Measurements from ENCODE around the gene TBX3.

TBX3 gene

DNA sequence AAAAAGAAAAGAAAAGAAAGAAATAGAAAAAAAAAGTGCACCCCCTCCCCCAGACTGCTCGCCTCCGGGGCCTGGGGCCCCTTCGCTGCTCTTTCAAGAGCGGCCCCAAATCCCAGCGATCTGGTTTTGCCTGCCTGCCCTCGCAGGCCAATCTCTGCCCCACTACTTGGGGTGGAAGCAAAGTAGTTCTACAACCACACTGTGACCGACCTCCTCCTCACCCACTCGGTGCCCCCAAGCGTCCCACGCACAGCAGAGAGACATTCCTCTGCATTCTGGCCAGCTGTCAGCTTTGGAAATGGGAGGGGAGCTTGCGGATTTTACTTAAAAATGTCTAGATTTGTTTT lies 2.4 kb upstream of the TBX3 start:
- TF ChIP-seq CTCF (IDR thresholded peaks at IDR 0.05; ENCODE audit: borderline replicate concordance, insufficient read depth, low read depth, low read length), result no peak
- H3K4me3 ChIP-seq (ENCODE audit: low read depth, low read length), result no peak overlapping the region

DNA sequence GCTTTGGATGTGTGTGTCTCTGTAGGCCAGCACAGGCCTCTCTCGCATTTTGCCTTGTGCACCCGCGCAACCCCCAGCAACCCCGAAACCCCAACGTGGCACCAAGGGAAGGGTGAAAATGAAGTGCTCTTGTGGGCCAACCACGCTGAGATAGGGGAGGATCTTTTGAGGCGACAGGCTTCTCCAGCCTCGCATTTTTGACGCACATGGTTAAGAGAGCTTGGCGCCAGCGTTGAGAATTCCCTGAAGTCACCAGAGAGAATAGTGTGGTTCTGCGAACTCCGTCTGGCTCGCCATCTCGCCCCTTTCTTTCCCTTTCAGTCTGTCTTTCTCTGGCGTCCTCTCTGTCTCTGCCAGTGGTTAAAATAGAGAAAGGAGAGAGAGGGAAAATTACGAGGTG lies 1.9 kb upstream of the TBX3 start:
- no peak for TF ChIP-seq CTCF (IDR thresholded peaks at IDR 0.05; ENCODE audit: borderline replicate concordance, insufficient read depth, low read depth, low read length)
- no peak overlapping the region for H3K4me3 ChIP-seq (ENCODE audit: low read depth, low read length)

DNA sequence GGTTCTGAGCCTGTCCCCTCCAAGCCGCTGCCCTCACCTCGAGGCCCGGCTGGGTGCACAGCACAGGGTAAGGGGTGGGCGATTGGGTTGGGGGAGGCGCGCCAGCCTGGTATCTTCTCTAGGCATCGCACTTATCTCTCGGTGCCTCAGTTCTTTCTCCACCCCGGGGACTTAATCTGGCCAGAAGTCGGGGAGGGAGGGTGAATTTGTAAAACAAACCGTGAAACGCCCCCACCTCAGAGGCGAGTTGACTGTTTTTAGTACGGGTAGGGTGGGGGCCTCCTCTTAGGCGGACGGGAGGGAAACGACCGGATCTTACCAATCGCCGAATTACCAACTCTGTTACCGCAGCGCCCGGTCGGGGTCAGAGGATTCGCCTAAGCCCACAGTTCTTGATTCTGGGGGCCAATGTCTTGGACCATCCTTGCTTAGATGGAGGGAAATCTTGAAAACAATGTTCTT lies 1.4 kb upstream of the TBX3 start:
- H3K4me3 ChIP-seq (ENCODE audit: low read depth, low read length), result no peak overlapping the region
- no peak for TF ChIP-seq CTCF (IDR thresholded peaks at IDR 0.05; ENCODE audit: borderline replicate concordance, insufficient read depth, low read depth, low read length)

DNA sequence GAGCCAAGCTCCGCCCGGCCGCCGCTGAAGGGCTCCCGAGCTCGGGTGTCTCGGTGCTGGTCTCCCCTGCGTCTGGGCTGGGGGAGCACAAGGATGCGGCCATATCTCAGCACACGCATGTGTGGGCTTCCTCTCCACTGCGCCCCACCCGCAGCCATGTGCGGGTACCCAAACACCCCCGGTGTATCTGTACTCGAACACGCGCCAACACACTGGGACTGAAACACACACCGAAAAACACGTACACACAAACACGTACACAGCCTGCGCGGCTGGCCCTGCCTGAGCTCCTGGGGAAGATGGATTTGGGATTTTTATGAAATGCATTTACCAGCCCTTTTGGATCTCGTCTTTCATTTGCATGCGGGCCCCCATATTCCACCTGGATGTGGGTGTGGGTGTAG lies 897 bp upstream of the TBX3 start:
- TF ChIP-seq CTCF (IDR thresholded peaks at IDR 0.05; ENCODE audit: borderline replicate concordance, insufficient read depth, low read depth, low read length), result no peak
- no peak overlapping the region for H3K4me3 ChIP-seq (ENCODE audit: low read depth, low read length)

GRCh38 chr12:114683709-114684097 lies 272 bp downstream of the TBX3 start:
- TF ChIP-seq CTCF (IDR thresholded peaks at IDR 0.05; ENCODE audit: borderline replicate concordance, insufficient read depth, low read depth, low read length), result no peak
- H3K4me3 ChIP-seq (ENCODE audit: low read depth, low read length), result no peak overlapping the region

- no peak for TF ChIP-seq CTCF (IDR thresholded peaks at IDR 0.05; ENCODE audit: borderline replicate concordance, insufficient read depth, low read depth, low read length)
- no peak overlapping the region for H3K4me3 ChIP-seq (ENCODE audit: low read depth, low read length)
These were observed 928 bp downstream of the TBX3 start for GRCh38 chr12:114682785-114683708.
